Placental epithelial cell (primary cell): ENCODE results near the gene MAP7D3. TPM values are rescaled to one million over a fixed set of nuclear protein-coding genes. Genes with fewer than 3 reads are reported as not detected.

Source experiments
- total RNA-seq: library from RNA; depleted of rRNA; stranded (reverse); fragments of >200 nt; gene quantifications from 2 replicates; pipeline ENCODE4 v1.2.3, GENCODE V29; 2012

MAP7D3 gene
- total RNA-seq: 14.6 and 28.7 TPM in 2 replicates

GRCh38 chrX:136251041-136251991, at the start of gene MAP7D3:
Gene MAP7D3, minus strand, starts transcription at chrX:136251400. Its CDS starts 42 bp downstream, at chrX:136251358.

GRCh38 chrX:136300721-136301120, 49.5 kb upstream of the MAP7D3 start, which contains the start of gene ADGRG4:
Gene ADGRG4, plus strand, starts transcription at chrX:136300963. Its CDS starts 7,815 bp downstream, at chrX:136308778.

Other genes with a start within 250 kb of the MAP7D3 start
- 4.7 and 71.8 TPM in 2 replicates for gene FHL1, start 103.9 kb downstream of the MAP7D3 start, total RNA-seq
- gene ADGRG4, start 49.6 kb upstream of the MAP7D3 start, total RNA-seq: under 0.01 TPM in 1 of 2 replicates, not detected in the other
- not detected in 2 replicates for gene BRS3, start 236.5 kb upstream of the MAP7D3 start, total RNA-seq
- 45.0 and 49.5 TPM in 2 replicates for gene HTATSF1, start 246.2 kb upstream of the MAP7D3 start, total RNA-seq